ENCODE results near the gene LRRC8D.

- no peak for TF ChIP-seq CTCF (IDR thresholded peaks at IDR 0.05)
- TF ChIP-seq POLR2AphosphoS5 (IDR thresholded peaks at IDR 0.05): no peak
- no peak for TF ChIP-seq POLR2A (IDR thresholded peaks at IDR 0.05)
Measured at GRCh38 chr1:89779151-89779940, 41.5 kb upstream of the LRRC8D start.
